ENCODE data around the gene ICAM3.

DNA sequence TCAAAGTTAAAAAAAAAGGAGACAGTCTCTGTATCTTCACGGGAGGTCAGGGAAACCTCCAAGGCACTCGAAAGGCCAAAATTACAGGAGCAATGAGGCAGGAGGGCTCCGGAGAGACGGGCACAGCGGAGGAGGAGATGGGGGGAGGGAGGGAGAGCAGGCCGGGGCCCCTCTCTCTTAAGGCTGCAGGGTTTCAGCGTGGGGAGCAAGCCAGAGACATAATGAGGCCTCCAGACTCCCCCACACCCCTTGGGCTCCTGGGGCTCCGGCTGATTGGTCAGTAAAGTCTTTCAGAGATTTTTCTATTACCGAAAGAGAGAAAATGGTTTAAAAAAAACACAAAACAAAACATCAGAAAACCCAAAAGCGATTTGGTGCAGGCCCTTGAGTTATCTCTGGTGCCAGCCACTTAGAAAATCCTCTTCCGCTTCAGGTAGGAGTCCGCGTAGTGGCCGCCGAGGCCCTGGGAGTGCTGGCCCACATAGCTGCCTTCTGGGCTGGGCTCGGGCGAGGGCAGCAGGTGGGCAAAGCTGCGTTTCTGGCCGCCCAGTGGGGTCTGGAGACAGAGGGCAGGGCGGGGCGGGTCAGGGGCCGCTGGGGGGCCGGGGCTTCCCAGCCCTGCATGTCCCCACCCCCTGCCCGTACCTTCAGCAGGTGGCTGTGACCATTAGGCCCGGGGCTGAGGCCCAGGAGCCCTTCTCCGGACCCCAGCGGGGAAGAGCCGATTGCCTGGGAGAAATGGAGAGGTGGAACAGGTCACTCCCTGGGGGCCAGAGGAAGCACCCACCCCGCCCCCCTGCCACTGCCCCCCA is 22.2 kb downstream of the ICAM3 start:
- TF ChIP-seq RAD21 (IDR thresholded peaks at IDR 0.05; ENCODE audit: low read depth) (no peak), REST (IDR thresholded peaks at IDR 0.05; ENCODE audit: low read depth) (no peak), EP300 (IDR thresholded peaks at IDR 0.05; ENCODE audit: borderline replicate concordance) (no peak), TAF1 (IDR thresholded peaks at IDR 0.05; ENCODE audit: low read depth) (no peak), YY1 (IDR thresholded peaks at IDR 0.05; ENCODE audit: low read depth) (no peak), CEBPB (IDR thresholded peaks at IDR 0.05) (no peak), EGR1 (IDR thresholded peaks at IDR 0.05) (no peak), ZBTB7A (IDR thresholded peaks at IDR 0.05; ENCODE audit: low read depth) (no peak), FOXM1 (IDR thresholded peaks at IDR 0.05; ENCODE audit: borderline replicate concordance, low read depth) (no peak), TCF12 (IDR thresholded peaks at IDR 0.05; ENCODE audit: low read depth) (no peak), USF1 (IDR thresholded peaks at IDR 0.05) (no peak)
- TF ChIP-seq, protein P1, sequence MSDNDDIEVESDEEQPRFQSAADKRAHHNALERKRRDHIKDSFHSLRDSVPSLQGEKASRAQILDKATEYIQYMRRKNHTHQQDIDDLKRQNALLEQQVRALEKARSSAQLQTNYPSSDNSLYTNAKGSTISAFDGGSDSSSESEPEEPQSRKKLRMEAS (IDR thresholded peaks at IDR 0.05), result no peak

All from Ishikawa (cell line).